SH-SY5Y (cell line): Measurements from ENCODE around the gene XRRA1.

Experiments
- GATA2 ChIP-seq: IDR thresholded peaks from 2 replicates; pipeline ENCODE4 v1.6.1; 2011; ENCODE audit warnings: mild to moderate bottlenecking, low read depth, low read length
- GATA3 ChIP-seq: IDR thresholded peaks from 2 replicates; pipeline ENCODE4 v1.6.1; 2011; ENCODE audit warnings: low read depth, mild to moderate bottlenecking, low read length, moderate library complexity

DNA sequence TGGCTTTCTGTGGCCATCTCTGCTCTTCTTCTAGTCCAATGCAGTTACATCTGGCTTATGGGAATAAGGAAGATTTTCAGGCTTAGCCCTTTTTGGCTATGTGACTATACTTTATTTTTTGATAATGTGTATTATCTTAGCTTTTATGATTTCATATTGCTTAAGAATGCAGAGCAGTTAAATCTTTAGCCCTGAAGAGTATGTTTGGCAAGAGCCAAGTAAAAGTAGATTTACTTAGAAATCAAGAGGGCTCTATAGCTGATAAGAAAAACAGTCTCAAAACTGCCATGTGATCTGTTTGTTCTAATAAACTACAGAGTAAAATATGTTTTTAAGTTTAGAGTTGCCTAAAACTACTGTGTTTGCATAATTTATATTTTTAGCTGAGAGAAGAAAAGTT lies 139.1 kb downstream of the XRRA1 start:
- TF ChIP-seq GATA3, result no peak
- no peak for TF ChIP-seq GATA2
